GM21423 (cell line): ENCODE measurements around the gene WDR47.

ENCODE experiments used
- ATAC-seq: cut with Tn5 transposase; IDR thresholded peaks from one replicate; pipeline ENCODE4 v1.9.1; 2021; ENCODE audit warnings: mild to moderate bottlenecking, moderate library complexity; ENCODE audit not compliant: unreplicated experiment

Gene WDR47

GRCh38 chr1:109041621-109042468 is at the start of gene WDR47:
Gene WDR47, minus strand, starts transcription at chr1:109042102. Its CDS starts 18,590 bp downstream, at chr1:109023512.
- peak; percentile 93 for ATAC-seq

- ATAC-seq, result peak; percentile 39
Measured at GRCh38 chr1:109091078-109091838, 49.4 kb upstream of the WDR47 start.

GRCh38 chr1:109090196-109091077 is 48.5 kb upstream of the WDR47 start, which contains the start of gene TMEM167B:
Gene TMEM167B, plus strand, starts transcription at chr1:109090764. Its CDS starts 109 bp downstream, at chr1:109090873.
- ATAC-seq, result peak; percentile 90

GRCh38 chr1:109089242-109090015 is 47.5 kb upstream of the WDR47 start:
- ATAC-seq, result no peak

- ATAC-seq, result no peak
Measured at GRCh38 chr1:109084563-109085517, 42.9 kb upstream of the WDR47 start.

GRCh38 chr1:109083923-109084322 is 42.0 kb upstream of the WDR47 start:
- no peak for ATAC-seq

- no peak for ATAC-seq
Measured at GRCh38 chr1:109083501-109083900, 41.6 kb upstream of the WDR47 start.

GRCh38 chr1:109080441-109081082 is 38.7 kb upstream of the WDR47 start:
- ATAC-seq, result no peak

- no peak for ATAC-seq
Measured at GRCh38 chr1:109079240-109079622, 37.3 kb upstream of the WDR47 start.

- ATAC-seq, result no peak
Measured at GRCh38 chr1:109078317-109078716, 36.4 kb upstream of the WDR47 start.

GRCh38 chr1:109075531-109076490 is 33.9 kb upstream of the WDR47 start, which contains the start of gene TAF13:
Gene TAF13, minus strand, starts transcription at chr1:109076003. Its CDS starts 56 bp downstream, at chr1:109075947.
- peak; percentile 99 for ATAC-seq

- no peak for ATAC-seq
Measured at GRCh38 chr1:109069294-109069693, 27.4 kb upstream of the WDR47 start.

GRCh38 chr1:109067883-109068282 is 26.0 kb upstream of the WDR47 start:
- ATAC-seq, result no peak

GRCh38 chr1:109065137-109065536 is 23.2 kb upstream of the WDR47 start:
- ATAC-seq, result no peak

- ATAC-seq, result no peak
Measured at GRCh38 chr1:109061183-109061582, 19.3 kb upstream of the WDR47 start.

GRCh38 chr1:109060707-109061106 is 18.8 kb upstream of the WDR47 start:
- ATAC-seq, result no peak

- ATAC-seq, result no peak
Measured at GRCh38 chr1:109059026-109059425, 17.1 kb upstream of the WDR47 start.
